GM18951 (cell line): ENCODE data around the gene NBL1.
"Not testable (repeated sequence)": the region's sequence is repeated elsewhere in the genome, so short reads cannot be mapped to it uniquely, and the experiment has no call there.

Experiments
- POLR2A ChIP-seq: IDR thresholded peaks from 4 replicates; pipeline ENCODE4 v1.6.1; 2011; ENCODE audit warnings: mild to moderate bottlenecking; ENCODE audit not compliant: insufficient read length, insufficient read depth; ENCODE audit errors: extremely low read depth
- in situ Hi-C: fragments of 300-500 bp; cut with MboI; formaldehyde crosslinking; loops from one replicate; pipeline ENCODE4 v1.12.0; 2022; ENCODE audit warnings: low sequenced_read_pairs, mixed read lengths, inconsistent platforms; ENCODE audit not compliant: unreplicated experiment

Gene NBL1

GRCh38 chr1:19615438-19615837, 28.7 kb upstream of the NBL1 start:
- in situ Hi-C loops, result no loop called here

GRCh38 chr1:19616489-19616888, 27.6 kb upstream of the NBL1 start:
- no peak for TF ChIP-seq POLR2A
- in situ Hi-C loops, result no loop called here

More at GRCh38 chr1:19615438-19615837, 28.7 kb upstream of the NBL1 start:
- TF ChIP-seq POLR2A, result no peak

- in situ Hi-C loops, result no loop called here
- TF ChIP-seq POLR2A, result no peak
Measured at GRCh38 chr1:19617376-19617775, 26.7 kb upstream of the NBL1 start.

GRCh38 chr1:19618428-19618827, 25.7 kb upstream of the NBL1 start:
- in situ Hi-C loops, result no loop called here
- no peak for TF ChIP-seq POLR2A

GRCh38 chr1:19619697-19620384, 24.3 kb upstream of the NBL1 start:
- in situ Hi-C loops, result no loop called here

GRCh38 chr1:19620786-19621185, 23.3 kb upstream of the NBL1 start:
- no peak for TF ChIP-seq POLR2A
- in situ Hi-C loops, result no loop called here

More at GRCh38 chr1:19619697-19620384, 24.3 kb upstream of the NBL1 start:
- no peak for TF ChIP-seq POLR2A

- in situ Hi-C loops, result no loop called here
Measured at GRCh38 chr1:19621274-19621950, 22.7 kb upstream of the NBL1 start.

GRCh38 chr1:19622204-19622603, 21.9 kb upstream of the NBL1 start:
- no peak for TF ChIP-seq POLR2A
- in situ Hi-C loops, result no loop called here

More at GRCh38 chr1:19621274-19621950, 22.7 kb upstream of the NBL1 start:
- no peak for TF ChIP-seq POLR2A

GRCh38 chr1:19623523-19623922, 20.6 kb upstream of the NBL1 start:
- in situ Hi-C loops, result no loop called here
- TF ChIP-seq POLR2A, result no peak

GRCh38 chr1:19625291-19625937, 18.7 kb upstream of the NBL1 start:
- in situ Hi-C loops, result no loop called here
- TF ChIP-seq POLR2A, result no peak

GRCh38 chr1:19628879-19629278, 15.2 kb upstream of the NBL1 start:
- in situ Hi-C loops, result no loop called here
- no peak for TF ChIP-seq POLR2A

- in situ Hi-C loops, result no loop called here
Measured at GRCh38 chr1:19629357-19629756, 14.8 kb upstream of the NBL1 start.

GRCh38 chr1:19630192-19630591, 13.9 kb upstream of the NBL1 start:
- in situ Hi-C loops, result not testable (repeated sequence)

More at GRCh38 chr1:19629357-19629756, 14.8 kb upstream of the NBL1 start:
- TF ChIP-seq POLR2A, result no peak

GRCh38 chr1:19630720-19631395, 13.3 kb upstream of the NBL1 start:
- TF ChIP-seq POLR2A, result no peak
- in situ Hi-C loops, result no loop called here

GRCh38 chr1:19632211-19632610, 11.9 kb upstream of the NBL1 start:
- TF ChIP-seq POLR2A, result no peak
- in situ Hi-C loops, result no loop called here
